Measurements from ENCODE around the gene ZFYVE9. TPM values are rescaled to one million over a fixed set of nuclear protein-coding genes. Genes with fewer than 3 reads are reported as not detected.
A peak's percentile ranks its signal among the peaks of the same experiment; 100 is the strongest.

The ZFYVE9 gene
- total RNA-seq, 1 experiment from 2014 or later, result 28.4 TPM

DNA sequence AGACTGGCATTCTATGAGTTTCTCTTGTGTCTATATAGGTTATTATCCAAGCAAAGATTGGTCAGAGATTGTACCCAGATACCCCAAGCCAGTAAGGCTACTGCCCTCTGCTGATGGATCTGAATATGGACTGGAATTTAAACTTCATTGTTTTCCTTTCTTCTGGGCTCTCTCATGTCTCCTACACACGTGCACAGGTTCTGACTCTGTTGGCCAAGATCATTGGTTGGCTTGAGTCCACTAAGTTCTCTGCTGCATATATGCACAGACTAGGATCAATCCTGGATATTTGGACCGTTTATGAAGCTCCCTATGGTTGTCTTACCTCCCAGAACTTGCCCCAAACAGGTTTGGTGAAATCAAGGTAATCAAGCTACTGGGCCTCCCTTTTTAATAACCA, 154.5 kb downstream of the ZFYVE9 start:
- H3K4me3 Mint-ChIP-seq, result no peak overlapping the region
- Histone ChIP-seq H3K27me3 (ENCODE audit: insufficient read depth, low read length) (no peaks in the 10 kb centered on the region), H2AK5ac (ENCODE audit: insufficient read length, low read length) (no peak overlapping the region), H3K4me1 (ENCODE audit: insufficient read depth, low read length) (no peaks in the 10 kb centered on the region), H3T11ph (ENCODE audit: low read length) (no peak overlapping the region), H2BK20ac (ENCODE audit: low read depth, low read length, poor library complexity, severe bottlenecking) (no peak overlapping the region), H2BK5ac (ENCODE audit: insufficient read length, low read length) (no peak overlapping the region), H2BK15ac (ENCODE audit: low read depth, low read length) (no peak overlapping the region), H3K9me3 (ENCODE audit: control insufficient read depth, low read depth, low read length) (no peaks in the 10 kb centered on the region), H3K4me2 (ENCODE audit: insufficient read depth, insufficient read length, low read length) (no peak overlapping the region), H4K8ac (replicated peaks; ENCODE audit: insufficient read length, low read depth, low read length) (no peak overlapping the region), H3K4ac (ENCODE audit: low read depth, low read length) (no peak overlapping the region), H3K9ac (ENCODE audit: extremely low read depth, insufficient read length, low read length) (no peak overlapping the region), H4K91ac (ENCODE audit: insufficient read length, low read depth, low read length) (no peak overlapping the region), H3K56ac (ENCODE audit: insufficient read length, low read depth, low read length) (no peak overlapping the region), H4K20me1 (ENCODE audit: control insufficient read depth, insufficient read depth, insufficient read length) (no peaks in the 10 kb centered on the region), H3K23ac (ENCODE audit: insufficient read length, low read depth, low read length) (no peak overlapping the region), H3K14ac (ENCODE audit: insufficient read depth, low read length) (no peak overlapping the region), H4K5ac (ENCODE audit: insufficient read length, low read depth, low read length) (no peak overlapping the region), H3K79me2 (ENCODE audit: insufficient read depth, low read length) (no peaks in the 10 kb centered on the region), H2BK120ac (ENCODE audit: low read depth, low read length, poor library complexity, severe bottlenecking) (no peak overlapping the region), H3K18ac (ENCODE audit: insufficient read length, low read depth, low read length) (no peak overlapping the region), H3K79me1 (ENCODE audit: insufficient read depth, low read depth, low read length, poor library complexity, severe bottlenecking) (no peaks in the 10 kb centered on the region), H2BK12ac (ENCODE audit: insufficient read length, low read depth, low read length) (no peak overlapping the region), H2AFZ (ENCODE audit: low read length) (no peak overlapping the region), H3K27ac (ENCODE audit: insufficient read length, low read depth, low read length) (no peak overlapping the region), H3K23me2 (ENCODE audit: insufficient read length, low read depth, low read length, poor library complexity, severe bottlenecking) (no peaks in the 10 kb centered on the region)
- TF ChIP-seq, protein P1, sequence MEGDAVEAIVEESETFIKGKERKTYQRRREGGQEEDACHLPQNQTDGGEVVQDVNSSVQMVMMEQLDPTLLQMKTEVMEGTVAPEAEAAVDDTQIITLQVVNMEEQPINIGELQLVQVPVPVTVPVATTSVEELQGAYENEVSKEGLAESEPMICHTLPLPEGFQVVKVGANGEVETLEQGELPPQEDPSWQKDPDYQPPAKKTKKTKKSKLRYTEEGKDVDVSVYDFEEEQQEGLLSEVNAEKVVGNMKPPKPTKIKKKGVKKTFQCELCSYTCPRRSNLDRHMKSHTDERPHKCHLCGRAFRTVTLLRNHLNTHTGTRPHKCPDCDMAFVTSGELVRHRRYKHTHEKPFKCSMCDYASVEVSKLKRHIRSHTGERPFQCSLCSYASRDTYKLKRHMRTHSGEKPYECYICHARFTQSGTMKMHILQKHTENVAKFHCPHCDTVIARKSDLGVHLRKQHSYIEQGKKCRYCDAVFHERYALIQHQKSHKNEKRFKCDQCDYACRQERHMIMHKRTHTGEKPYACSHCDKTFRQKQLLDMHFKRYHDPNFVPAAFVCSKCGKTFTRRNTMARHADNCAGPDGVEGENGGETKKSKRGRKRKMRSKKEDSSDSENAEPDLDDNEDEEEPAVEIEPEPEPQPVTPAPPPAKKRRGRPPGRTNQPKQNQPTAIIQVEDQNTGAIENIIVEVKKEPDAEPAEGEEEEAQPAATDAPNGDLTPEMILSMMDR (conservative IDR thresholded peaks at IDR 0.05), result peak; percentile 78
- H3K9me3 Mint-ChIP-seq, result no peaks in the 10 kb centered on the region
- peak overlapping the region in 1 of 3 experiments; percentile 91; a peak in 2 of 7 replicates for H3K27ac Mint-ChIP-seq
- H3K27me3 Mint-ChIP-seq (ENCODE audit: low read depth), result no peaks in the 10 kb centered on the region
- no peak for DNase-seq
- WGBS (ENCODE audit: extremely low coverage, insufficient read length, low lambda C conversion rate), result no CpG with 5 or more reads among the region's 2 CpGs
- H3K36me3 Mint-ChIP-seq (ENCODE audit: insufficient read depth in 1 of 3, low read depth in 3 of 3), result peaks cover 4 to 7% (median 7%) of the 10 kb centered on the region in 3 experiments; a peak in 5 of 7 replicates
- H3K4me1 Mint-ChIP-seq, result no peaks in the 10 kb centered on the region
